ENCODE data around the gene RAB31.

RAB31 gene

DNA sequence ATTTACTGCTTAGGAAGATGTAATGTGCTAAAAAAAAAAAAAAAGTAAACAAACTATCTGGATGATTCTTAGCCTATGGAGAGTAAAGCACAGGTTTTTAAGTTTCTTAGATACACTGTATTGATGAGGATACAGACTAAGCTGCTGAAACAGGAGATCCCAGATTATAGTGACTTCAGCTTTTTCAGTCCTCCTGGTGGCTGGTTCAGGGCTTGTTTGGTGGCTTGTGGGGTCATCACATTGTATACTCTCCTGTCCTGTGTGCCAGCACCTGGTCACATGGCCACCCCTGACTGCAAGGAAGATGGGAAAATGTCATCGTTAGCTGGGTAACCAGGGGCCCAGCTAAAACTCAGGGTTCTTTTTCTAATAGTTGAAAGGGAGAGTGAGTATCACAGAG lies 31.4 kb downstream of the RAB31 start:
- DNase-seq, result no peak

GRCh38 chr18:9740071-9740470 lies 32.0 kb downstream of the RAB31 start:
- no peak for DNase-seq

DNA sequence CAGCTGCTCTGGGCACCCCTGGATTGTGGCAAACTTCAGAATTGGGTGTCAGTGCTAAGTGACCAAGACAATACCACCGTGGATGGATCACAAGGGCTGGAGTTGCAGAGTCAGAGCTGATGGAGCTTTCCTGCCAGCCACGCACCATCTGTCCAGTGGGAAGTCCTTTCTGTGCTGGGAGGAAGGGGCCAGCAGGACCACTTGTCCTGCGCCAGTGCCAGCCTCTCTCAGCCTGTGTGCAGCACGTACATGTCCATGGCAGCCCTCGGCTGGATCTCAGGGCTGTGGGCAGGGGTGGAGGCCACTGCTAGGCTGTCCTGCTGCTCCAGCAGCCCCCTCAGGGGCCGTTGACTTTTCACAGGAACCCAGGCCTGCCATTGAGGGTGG lies 33.3 kb downstream of the RAB31 start:
- no peak for DNase-seq

DNA sequence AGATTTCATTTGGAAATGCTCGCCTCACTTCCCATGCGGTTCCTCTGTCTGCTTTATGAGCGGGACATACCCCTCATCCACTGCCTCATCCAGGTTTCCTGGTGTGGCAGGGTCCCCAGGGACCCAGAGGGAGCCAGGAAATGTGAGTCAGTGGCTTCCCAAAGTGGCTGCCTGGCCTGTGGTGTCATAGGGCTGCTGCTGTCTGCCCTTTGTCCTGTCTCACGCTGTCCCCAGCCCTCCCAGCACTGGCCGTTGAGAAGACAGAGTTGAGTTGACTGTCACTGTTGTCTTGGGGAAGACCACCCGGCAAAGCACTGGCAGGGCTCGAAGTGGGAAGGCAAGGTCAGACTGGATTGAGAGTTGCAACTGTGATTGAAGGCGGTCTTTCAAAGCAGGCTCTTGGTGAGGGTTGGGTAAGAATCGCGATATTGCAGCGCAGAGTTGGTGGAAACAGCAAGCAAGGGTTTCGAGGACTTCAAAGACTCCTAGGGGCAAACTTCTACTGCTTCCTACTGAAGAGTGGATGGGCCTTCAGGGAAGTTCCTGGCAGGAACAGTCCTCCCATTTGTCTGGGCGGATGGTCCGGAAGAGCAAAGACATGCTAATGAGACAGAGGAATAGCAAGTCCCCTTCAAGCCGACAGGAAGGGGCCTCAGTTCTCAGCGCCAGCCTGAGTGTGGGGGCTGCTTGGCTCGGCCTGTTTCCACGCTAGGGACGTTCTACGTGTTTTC lies 33.9 kb downstream of the RAB31 start:
- no peak for DNase-seq

DNA sequence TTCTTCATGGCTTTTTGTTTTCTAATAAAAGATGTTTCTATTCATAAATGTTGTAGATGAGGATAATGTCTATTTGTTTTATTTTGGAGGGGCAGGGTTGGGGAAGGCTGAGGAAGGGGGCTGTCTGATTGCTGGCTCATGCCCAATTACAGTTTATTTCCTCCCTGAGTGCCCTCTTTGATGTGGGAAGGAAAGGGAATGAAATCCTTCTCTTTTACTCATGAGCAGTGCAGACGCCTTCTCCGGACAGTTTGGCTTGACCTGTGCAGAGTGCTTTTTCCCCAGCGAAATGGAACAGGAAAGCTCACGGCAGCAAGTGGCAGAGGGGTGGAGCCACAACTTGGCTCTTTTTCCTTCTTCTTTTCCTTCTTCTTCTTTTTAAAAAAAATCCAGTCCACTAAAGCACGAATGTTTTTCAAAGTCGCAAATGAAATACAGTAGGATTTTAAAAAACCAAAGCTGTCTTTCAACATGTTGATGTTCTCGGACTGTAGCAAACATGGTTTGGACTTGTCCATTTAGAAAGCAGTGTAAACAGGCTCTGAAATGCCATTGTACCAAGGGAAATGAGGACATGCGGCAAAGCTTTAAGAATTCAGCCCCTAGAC lies 34.5 kb downstream of the RAB31 start:
- no peak for DNase-seq

GRCh38 chr18:9743200-9744016 lies 35.3 kb downstream of the RAB31 start:
- DNase-seq, result no peak

DNA sequence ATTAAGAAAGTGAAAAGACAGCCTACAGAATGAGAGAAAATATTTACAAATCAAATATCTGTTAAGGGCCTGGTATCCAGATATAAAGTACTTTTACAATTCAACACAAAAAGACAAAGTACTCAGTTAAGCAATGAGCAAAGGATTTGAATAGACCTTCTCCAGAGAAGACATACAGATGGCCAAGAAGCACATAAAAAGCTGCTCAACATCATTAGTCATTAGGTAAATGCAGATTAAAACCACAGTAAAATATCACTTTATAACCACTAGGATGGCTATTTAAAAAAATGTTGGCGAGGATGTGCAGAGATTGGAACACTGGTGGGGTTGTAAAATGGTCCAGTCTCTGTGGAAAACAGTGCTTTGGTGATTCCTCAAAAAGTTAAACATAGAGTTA lies 38.9 kb downstream of the RAB31 start:
- no peak for DNase-seq

- DNase-seq, result no peak
Observed at GRCh38 chr18:9749611-9750010, 41.5 kb downstream of the RAB31 start.

- no peak for DNase-seq
Observed at GRCh38 chr18:9750112-9750511, 42.0 kb downstream of the RAB31 start.

GRCh38 chr18:9750606-9751304 lies 42.7 kb downstream of the RAB31 start:
- DNase-seq, result no peak

- no peak for DNase-seq
Observed at GRCh38 chr18:9751371-9752031, 43.4 kb downstream of the RAB31 start.

DNA sequence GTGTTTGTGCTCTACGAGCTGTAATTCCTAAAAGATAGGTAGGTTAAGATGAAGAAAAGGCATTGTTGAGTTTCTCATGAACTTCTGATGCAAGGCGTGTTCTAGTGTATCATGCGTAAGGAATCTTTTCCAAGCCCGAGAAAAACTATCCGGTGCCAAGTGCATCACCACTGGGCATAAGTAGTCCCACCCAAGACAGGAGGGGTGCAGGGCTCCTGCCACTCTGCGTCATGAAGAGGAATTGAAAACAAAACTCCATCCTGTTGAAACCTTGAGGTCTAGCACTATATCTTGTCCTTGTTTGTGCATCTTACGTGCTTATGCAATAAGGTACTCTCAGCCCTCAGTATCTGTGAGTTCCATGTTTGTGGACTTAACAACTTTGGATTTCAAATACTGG lies 45.7 kb downstream of the RAB31 start:
- DNase-seq, result no peak

GRCh38 chr18:9755110-9755509 lies 47.0 kb downstream of the RAB31 start:
- no peak for DNase-seq

- DNase-seq, result no peak
Observed at GRCh38 chr18:9755615-9756014, 47.5 kb downstream of the RAB31 start.

DNA sequence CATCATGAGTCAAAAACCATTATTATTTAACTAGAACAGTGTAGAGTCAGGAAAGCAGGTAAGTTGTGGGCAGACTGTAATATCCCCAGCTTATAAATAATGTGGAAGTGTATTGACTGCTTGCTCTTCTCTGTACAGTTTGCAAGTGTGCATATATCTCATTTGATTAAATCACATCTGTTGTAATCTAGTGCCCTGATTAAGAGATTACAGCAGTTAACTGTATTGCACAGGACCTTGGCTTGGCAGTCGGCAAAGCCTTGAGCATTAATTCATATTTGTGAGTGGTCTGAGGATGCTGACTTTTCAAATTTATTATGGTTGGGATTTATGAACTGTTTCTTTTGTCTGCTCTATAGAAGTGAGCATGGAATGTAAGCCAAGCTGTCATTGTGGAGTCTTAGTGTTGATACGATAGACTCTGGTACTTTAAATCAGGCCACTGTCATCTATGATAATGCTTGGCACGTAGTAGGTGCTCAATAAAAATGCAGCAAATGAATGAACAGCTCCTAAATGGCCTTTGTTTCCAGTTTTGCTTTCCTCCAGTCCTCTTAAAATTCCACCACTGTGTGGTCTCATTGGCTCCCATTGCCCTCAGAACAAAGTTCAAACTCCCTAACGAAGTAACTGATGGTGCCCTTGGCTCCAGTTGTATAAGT lies 48.3 kb downstream of the RAB31 start:
- DNase-seq, result no peak

- DNase-seq, result no peak
Observed at GRCh38 chr18:9756933-9757470, 48.9 kb downstream of the RAB31 start.

DNA sequence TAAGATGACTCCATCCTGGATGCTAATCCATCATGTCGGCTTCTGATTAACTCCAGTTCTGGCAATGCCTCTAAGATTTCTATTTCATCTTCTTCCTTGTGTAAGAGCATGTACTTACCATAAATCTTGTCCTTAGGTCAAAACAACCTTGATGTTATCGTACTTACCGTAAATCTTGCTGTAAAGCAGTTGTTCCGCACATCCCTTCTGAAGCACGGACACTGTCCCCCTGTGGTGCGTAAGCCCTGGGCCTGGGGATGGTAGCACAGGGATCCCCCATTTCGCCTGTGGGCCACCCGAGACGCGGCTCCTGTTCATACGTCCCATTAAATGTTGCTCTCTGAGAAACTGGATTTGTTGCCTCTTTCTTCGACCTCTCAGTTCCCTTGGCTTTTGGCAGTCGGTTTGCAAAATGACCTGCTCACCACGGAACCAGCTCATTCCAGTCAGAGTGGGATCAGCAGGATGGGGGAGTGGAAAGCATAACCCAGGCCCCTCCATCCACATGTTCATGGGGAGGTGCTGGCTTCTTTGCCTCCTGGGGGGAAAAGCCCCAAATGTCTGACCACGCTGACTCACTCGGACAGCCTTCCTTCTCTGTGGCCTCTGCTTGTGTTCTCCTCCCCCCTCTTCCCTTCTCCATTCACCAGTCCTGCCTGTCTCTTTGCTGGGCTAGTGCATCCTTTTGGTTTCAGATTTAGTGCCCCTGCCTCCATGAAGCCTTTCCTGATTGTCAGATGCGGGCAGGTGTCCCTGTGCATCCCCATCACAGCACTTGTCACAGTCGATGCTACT lies 49.9 kb downstream of the RAB31 start:
- DNase-seq, result no peak

DNA sequence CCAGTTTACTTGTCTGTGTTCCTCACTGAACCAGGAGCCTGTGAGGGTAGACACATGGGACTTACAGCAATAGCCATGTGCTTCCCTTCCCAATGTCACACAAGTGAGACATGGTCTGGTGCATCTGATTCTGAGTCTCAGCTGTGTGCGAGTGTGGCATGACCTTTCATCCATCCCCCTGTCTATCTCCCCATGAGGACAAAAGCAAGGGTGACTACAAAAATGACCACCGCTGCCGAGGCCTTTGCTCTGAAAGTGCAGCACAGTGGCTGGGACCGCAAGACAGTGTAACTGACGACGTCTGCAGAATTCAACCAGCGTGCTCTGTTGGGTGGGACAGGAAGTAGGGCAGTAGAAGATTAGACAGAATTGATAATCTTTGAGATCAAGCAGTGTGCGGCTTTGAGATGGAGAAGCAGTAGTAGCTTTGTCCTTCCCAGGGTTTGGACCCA lies 50.5 kb downstream of the RAB31 start:
- DNase-seq, result no peak

DNA sequence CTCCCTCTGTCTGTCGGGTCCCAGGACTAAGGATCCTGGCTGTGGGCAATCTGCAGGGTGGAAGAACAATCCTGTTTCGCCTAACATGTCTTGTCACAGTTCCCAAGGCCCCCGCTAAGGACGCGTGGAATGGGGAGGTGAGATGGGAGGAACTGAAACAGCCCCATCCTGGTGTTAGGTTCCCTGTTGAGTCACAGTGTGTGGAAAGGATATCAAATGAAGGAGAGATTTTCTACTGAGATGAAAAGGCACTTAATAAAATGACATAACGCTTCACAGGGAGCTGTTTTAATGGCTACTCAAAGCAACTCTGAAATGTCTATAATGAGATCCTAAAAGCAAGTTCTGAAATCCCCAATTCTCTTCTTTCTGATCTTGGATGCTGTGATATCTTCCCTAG lies 52.5 kb downstream of the RAB31 start:
- DNase-seq, result no peak

DNA sequence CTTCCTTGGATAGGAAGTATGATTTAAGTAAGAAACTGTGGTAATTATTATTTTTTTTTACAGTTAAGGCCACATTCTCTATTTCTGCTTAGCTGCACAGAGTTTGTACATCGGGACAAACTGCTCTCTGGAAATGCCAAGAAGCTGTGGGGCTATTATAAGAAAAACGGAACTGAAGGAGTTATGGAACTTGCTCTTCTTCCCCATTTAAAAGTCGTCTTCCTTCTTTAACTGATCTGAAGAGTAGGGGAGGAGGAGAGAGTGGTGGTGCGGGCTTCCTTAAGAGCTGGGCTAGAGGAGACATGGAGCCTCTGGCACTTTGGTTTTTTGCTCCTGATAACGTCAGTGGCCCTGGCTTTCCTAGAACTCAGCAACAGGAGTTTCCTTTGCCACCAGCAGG lies 54.4 kb downstream of the RAB31 start:
- no peak for DNase-seq

- DNase-seq, result no peak
Observed at GRCh38 chr18:9763157-9763556, 55.1 kb downstream of the RAB31 start.

All from NCI-H524 treated with DMSO at 0.1 percent for 48 hours (cell line).